Measurements from ENCODE around the gene SPOCK1. TPM values are rescaled to one million over a fixed set of nuclear protein-coding genes. Genes with fewer than 3 reads are reported as not detected.

SPOCK1 gene
- total RNA-seq, 2 experiments from 2014 or later: 0.42 TPM; not detected in 1

DNA sequence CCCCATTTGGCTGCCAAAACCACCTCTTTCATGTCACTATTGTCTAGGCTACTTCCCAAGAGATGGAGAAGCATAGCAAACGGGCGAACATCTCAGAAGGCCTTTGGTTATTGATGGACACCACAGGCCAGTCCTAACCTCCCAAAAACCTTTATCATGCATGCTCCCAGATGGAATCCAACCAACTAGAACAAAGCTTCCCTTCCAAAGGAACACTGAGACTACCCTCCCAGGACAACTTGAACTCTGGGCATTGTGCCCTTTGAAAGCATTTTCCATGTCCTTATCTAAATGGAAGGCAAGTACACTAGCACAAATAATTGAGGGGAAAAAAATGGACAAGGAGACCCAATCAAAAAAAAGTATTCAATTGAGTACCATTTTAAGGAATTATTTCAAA is 65.6 kb downstream of the SPOCK1 start:
- CTCF ChIA-PET: no interaction called here
- Mint-ChIP-seq H3K9me3 (no peaks in the 10 kb centered on the region), H3K4me3 (no peak overlapping the region)

DNA sequence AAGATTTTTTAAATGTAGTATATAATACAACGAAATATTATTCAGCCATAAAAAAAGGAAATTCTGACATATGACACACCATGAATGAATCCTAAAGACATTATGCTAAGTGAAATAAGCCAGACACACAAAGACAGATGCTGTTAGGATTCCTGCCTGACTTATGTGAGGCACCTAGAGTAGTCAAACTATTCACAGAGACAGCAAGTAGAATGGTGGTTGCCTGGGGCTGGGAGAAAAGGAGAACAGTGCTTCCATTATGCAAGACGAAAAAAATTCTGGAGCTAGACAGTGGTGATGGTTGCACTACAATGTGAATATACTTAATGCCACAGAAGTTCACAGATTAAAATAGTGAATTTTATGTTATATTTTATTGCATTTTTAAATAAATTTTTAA is 66.8 kb downstream of the SPOCK1 start:
- Mint-ChIP-seq H3K4me3 (no peak overlapping the region), H3K9me3 (no peaks in the 10 kb centered on the region), H3K36me3 (ENCODE audit: low read depth) (no peaks in the 10 kb centered on the region), H3K27me3 (ENCODE audit: low read depth) (peaks cover 3% of the 10 kb centered on the region), H3K27ac (no peak overlapping the region), H3K4me1 (ENCODE audit: low read depth) (no peaks in the 10 kb centered on the region)
- no peak for DNase-seq
- CTCF ChIA-PET: no interaction called here
- intact Hi-C loops (cut with micrococcal nuclease): no loop called here

More for the DNA sequence above, 65.6 kb downstream of the SPOCK1 start:
- intact Hi-C loops (cut with micrococcal nuclease): no loop called here
- H3K27ac Mint-ChIP-seq: no peak overlapping the region
- peaks cover 3% of the 10 kb centered on the region for H3K27me3 Mint-ChIP-seq (ENCODE audit: low read depth)
- H3K36me3 Mint-ChIP-seq (ENCODE audit: low read depth): no peaks in the 10 kb centered on the region
- no peak for DNase-seq
- H3K4me1 Mint-ChIP-seq (ENCODE audit: low read depth): no peaks in the 10 kb centered on the region

DNA sequence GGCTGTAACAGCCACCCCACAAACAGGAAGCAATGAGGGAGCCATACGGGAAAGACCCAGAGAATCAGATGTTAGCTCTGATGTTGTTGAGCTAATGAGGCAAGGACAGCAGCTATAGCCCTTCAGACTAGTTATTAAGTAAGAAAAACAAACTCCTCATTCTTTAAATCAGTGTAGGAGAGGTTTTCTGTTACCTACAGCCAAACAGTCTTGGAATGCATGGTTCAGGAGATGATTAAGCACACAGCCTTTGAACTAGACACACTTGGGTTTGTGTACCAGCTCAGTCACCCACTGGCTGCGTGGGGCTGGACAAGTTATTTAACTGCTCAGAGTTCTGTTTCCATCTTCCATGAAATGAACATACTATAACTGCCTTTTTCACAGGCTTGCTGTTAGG is 68.1 kb downstream of the SPOCK1 start:
- CTCF ChIA-PET: no interaction called here
- DNase-seq: no peak
- H3K9me3 Mint-ChIP-seq: no peaks in the 10 kb centered on the region
- H3K36me3 Mint-ChIP-seq (ENCODE audit: low read depth): no peaks in the 10 kb centered on the region
- H3K4me3 Mint-ChIP-seq: no peak overlapping the region
- H3K27me3 Mint-ChIP-seq (ENCODE audit: low read depth): peaks cover 3% of the 10 kb centered on the region
- H3K27ac Mint-ChIP-seq: no peak overlapping the region
- no peaks in the 10 kb centered on the region for H3K4me1 Mint-ChIP-seq (ENCODE audit: low read depth)
- intact Hi-C loops (cut with micrococcal nuclease): no loop called here

DNA sequence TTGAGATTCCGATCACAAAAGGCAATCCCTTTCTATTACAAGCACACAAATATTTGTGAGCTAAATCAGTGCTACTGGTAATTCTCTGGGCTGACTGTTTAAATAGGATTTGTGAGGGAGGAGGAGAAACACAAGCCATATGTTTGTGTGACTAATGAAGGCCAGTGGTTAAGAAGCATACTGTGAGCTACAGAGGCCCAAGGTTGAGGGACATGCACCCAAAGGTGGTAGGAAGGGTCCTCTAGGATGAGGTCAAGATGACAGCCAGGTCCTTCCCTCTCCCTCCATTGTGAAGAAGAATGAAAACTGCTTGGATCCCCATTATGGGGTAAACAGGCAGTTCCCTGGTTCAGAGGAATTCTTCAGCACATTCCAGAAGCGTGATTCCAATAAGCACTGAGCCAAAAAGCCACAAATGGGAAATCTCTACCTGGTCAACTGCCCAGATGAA is 83.9 kb downstream of the SPOCK1 start:
- DNase-seq: no peak
- H3K9me3 Mint-ChIP-seq: peaks cover 10% of the 10 kb centered on the region
- CTCF ChIA-PET: no interaction called here
- H3K4me1 Mint-ChIP-seq (ENCODE audit: low read depth): no peaks in the 10 kb centered on the region
- intact Hi-C loops (cut with micrococcal nuclease): no loop called here
- no peaks in the 10 kb centered on the region for H3K36me3 Mint-ChIP-seq (ENCODE audit: low read depth)
- no peak overlapping the region for H3K27ac Mint-ChIP-seq
- H3K4me3 Mint-ChIP-seq: no peak overlapping the region
- H3K27me3 Mint-ChIP-seq (ENCODE audit: low read depth): no peaks in the 10 kb centered on the region

DNA sequence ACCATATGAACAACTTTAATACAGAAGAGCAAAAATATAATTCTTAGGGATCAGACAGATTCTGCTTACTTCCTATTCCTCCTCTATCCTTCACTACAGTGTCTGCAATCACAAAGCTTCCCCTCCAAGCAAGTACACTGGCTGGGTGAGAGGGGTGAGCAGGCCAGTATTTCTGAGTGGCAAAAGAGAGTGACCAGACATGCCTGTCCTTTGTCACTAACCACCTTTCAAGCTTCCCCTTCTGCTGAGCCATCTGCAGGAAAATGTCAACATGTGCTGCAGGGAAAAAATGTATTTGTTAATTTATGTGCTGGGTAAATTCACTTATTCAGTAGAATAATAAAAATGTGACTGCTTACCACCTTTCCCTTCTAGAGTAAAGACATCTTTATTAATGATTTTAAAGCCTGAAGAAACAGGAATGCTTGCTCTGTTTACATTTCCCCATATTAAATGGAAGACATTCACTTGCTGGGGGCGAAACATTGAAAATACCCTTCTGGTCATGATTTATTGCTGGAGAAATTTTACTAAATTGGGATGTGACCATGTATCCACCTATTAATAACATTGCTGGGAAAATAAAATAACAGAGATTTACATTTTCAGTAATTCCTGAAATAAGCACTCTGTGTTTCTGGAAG is 84.9 kb downstream of the SPOCK1 start:
- H3K4me3 Mint-ChIP-seq: no peak overlapping the region
- no peaks in the 10 kb centered on the region for H3K4me1 Mint-ChIP-seq (ENCODE audit: low read depth)
- H3K36me3 Mint-ChIP-seq (ENCODE audit: low read depth): no peaks in the 10 kb centered on the region
- H3K27ac Mint-ChIP-seq: no peak overlapping the region
- intact Hi-C loops (cut with micrococcal nuclease): no loop called here
- H3K27me3 Mint-ChIP-seq (ENCODE audit: low read depth): no peaks in the 10 kb centered on the region
- H3K9me3 Mint-ChIP-seq: peaks cover 10% of the 10 kb centered on the region
- DNase-seq: no peak
- CTCF ChIA-PET: no interaction called here

DNA sequence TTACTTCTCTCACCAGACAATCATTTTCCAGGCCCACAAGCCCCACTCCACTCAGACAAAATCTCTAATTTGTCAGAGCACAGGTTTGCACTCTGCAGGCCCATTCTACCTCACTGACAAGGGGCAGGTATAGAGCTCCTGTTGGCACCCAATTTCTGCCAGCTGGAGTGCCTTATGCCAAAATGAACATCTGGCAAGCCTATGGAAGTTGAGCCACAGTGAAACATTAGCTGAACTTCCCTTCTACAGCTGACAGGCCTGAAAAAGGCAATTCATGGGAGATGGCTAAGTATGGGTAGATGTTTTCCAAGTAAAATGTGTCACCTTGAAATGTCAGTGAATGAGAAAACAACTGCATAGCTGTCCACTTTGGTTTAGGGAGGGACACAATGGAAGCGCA is 87.0 kb downstream of the SPOCK1 start:
- no peaks in the 10 kb centered on the region for H3K36me3 Mint-ChIP-seq (ENCODE audit: low read depth)
- no peak overlapping the region for H3K4me3 Mint-ChIP-seq
- no peaks in the 10 kb centered on the region for H3K4me1 Mint-ChIP-seq (ENCODE audit: low read depth)
- CTCF ChIA-PET: no interaction called here
- H3K9me3 Mint-ChIP-seq: peaks cover 7% of the 10 kb centered on the region
- H3K27me3 Mint-ChIP-seq (ENCODE audit: low read depth): no peaks in the 10 kb centered on the region
- intact Hi-C loops (cut with micrococcal nuclease): no loop called here
- no peak for DNase-seq
- H3K27ac Mint-ChIP-seq: no peak overlapping the region

DNA sequence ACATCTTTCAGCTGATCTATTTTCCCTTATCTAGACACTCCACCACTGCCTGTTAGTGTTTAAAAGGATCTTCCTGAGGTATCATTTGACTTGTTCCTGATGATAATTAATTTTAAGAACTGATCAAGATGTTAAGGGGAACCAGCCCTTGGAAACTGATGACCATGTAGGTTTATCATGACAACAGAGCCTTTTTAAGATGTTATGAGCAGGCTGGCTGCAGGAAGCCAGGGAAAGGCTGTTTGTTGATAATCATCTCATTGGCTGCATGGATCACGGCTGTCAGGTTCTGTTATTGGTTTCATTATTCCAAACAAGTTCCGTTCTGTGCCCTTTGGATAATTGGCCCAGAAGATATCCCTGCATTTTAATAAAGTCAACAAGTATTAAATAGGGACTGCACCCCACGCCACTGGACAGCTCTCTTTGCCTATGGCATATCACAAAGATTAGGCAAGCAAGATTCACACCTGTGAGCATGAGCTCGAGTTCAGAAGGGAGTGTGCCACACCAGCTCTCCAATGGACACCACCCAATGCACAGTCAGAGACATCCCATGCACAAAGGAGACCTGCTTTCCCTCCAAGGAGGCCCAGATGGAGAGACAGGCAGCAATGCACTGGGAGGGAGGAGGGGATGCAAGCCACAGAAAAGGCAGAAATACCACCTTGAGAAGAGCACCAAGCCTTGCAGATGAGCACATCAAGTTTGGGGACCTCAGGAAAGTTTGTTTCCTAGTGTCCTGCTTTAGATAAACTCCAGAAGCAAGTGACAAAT is 88.7 kb downstream of the SPOCK1 start:
- no peaks in the 10 kb centered on the region for H3K27me3 Mint-ChIP-seq (ENCODE audit: low read depth)
- H3K27ac Mint-ChIP-seq: no peak overlapping the region
- DNase-seq: no peak
- H3K36me3 Mint-ChIP-seq (ENCODE audit: low read depth): no peaks in the 10 kb centered on the region
- no peaks in the 10 kb centered on the region for H3K4me1 Mint-ChIP-seq (ENCODE audit: low read depth)
- H3K4me3 Mint-ChIP-seq: no peak overlapping the region
- intact Hi-C loops (cut with micrococcal nuclease): no loop called here
- H3K9me3 Mint-ChIP-seq: peaks cover 2% of the 10 kb centered on the region
- CTCF ChIA-PET: interaction anchor here (1.0 kb wide), 1 partner anchor 11 kb away, joined by 3 read pairs; no protein-coding TSS in a partner anchor

DNA sequence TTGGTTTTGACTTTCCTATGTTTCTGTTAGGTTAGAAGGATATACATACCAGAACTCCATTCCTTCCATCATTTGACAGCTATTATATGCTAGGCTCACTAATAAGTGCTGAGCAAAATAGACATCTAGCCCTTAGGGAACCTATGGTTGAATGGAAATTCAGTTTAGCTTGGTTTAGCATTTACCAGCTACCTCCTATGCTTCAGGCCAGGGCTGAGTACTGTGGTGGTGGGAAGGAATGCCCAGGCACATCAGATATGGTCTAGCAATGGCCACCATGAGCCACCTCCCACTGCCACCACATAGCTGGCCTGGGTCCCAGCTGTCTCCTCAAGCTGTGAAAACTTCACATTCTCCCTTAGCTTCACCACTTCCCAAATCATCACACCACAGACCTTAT is 89.4 kb downstream of the SPOCK1 start:
- CTCF ChIA-PET: interaction anchor here (1.0 kb wide), 1 partner anchor 10 kb away, joined by 3 read pairs; no protein-coding TSS in a partner anchor
- H3K4me1 Mint-ChIP-seq (ENCODE audit: low read depth): no peaks in the 10 kb centered on the region
- no peak for DNase-seq
- H3K27me3 Mint-ChIP-seq (ENCODE audit: low read depth): no peaks in the 10 kb centered on the region
- no peaks in the 10 kb centered on the region for H3K36me3 Mint-ChIP-seq (ENCODE audit: low read depth)
- H3K9me3 Mint-ChIP-seq: no peaks in the 10 kb centered on the region
- no peak overlapping the region for H3K4me3 Mint-ChIP-seq
- no peak overlapping the region for H3K27ac Mint-ChIP-seq
- intact Hi-C loops (cut with micrococcal nuclease): no loop called here

DNA sequence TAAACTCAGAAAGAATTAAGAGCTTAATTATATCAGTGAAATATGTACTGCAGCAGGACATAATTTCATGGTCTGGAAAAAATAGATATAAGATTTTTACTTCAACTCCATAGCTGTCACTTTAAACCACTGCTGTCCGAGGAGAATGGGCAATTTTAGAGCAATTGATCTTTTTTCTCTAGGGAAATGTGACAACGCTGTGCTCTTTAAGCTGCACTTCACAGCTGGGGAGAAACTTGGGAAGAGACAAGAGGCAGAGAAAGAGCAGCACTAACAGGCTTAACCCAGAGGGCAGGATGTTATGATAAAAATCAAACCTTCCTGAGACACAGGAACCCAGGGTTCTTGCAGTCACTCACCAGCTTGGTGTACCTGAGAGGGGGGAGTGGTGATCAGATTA is 92.0 kb downstream of the SPOCK1 start:
- Mint-ChIP-seq H3K4me3 (no peak overlapping the region), H3K27me3 (ENCODE audit: low read depth) (no peaks in the 10 kb centered on the region), H3K9me3 (no peaks in the 10 kb centered on the region), H3K36me3 (ENCODE audit: low read depth) (no peaks in the 10 kb centered on the region), H3K4me1 (ENCODE audit: low read depth) (no peaks in the 10 kb centered on the region), H3K27ac (no peak overlapping the region)
- intact Hi-C loops (cut with micrococcal nuclease): no loop called here
- DNase-seq: no peak
- CTCF ChIA-PET: no interaction called here

DNA sequence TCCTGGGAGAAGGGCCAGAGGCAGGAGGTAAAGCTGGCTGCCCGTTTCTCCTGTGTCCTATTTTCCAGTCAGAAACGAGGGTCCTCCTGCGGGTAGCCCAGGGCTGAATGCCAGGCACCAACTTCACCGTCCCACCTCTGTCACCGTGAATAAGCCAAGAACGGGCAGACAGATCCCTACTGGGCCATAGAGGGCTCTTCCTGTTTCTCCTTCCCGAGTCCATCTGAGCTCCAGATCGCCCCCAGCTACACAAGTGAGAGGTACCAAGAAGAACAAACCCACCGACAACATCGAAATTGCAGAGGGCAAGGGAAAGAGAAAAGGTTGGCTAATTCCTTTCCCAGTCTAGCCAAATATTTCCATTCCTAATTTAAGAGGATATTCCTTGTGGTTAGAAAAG is 93.7 kb downstream of the SPOCK1 start:
- CTCF ChIA-PET: interaction anchor here (0.7 kb wide), 1 partner anchor 94 kb away, joined by 3 read pairs; the partner anchor contains the start of gene SPOCK1
- intact Hi-C loops (cut with micrococcal nuclease): no loop called here

DNA sequence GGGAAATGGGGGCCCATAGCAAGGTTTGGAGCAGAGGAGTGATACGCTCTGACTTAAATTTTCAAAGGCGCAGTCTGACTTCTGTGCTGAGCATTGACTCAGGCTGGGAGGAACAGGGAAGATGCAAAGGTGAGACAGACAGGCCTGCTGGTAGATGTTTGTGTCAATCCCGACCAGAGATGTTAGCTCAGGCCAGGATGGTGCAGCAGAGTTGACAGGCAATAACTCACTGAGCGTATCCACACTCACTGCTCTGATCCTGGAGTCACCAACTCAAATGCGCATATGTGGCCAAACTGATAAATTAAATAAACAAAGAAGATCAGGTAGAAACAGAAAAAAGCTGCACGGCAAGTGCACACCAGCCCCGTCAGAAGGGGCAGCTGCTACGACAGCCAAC is 95.3 kb downstream of the SPOCK1 start:
- no peaks in the 10 kb centered on the region for H3K36me3 Mint-ChIP-seq (ENCODE audit: low read depth)
- H3K27ac Mint-ChIP-seq: no peak overlapping the region
- no peak for DNase-seq
- peaks cover 2% of the 10 kb centered on the region for H3K27me3 Mint-ChIP-seq (ENCODE audit: low read depth)
- intact Hi-C loops (cut with micrococcal nuclease): no loop called here
- H3K9me3 Mint-ChIP-seq: no peaks in the 10 kb centered on the region
- H3K4me3 Mint-ChIP-seq: no peak overlapping the region
- CTCF ChIA-PET: interaction anchor here (0.7 kb wide), 2 partner anchors 83 to 960 kb away, joined by 3 to 5 read pairs; no protein-coding TSS in a partner anchor
- H3K4me1 Mint-ChIP-seq (ENCODE audit: low read depth): no peaks in the 10 kb centered on the region

More for the DNA sequence above, 93.7 kb downstream of the SPOCK1 start:
- H3K27ac Mint-ChIP-seq: no peak overlapping the region
- H3K4me3 Mint-ChIP-seq: no peak overlapping the region
- H3K27me3 Mint-ChIP-seq (ENCODE audit: low read depth): peaks cover 2% of the 10 kb centered on the region
- H3K36me3 Mint-ChIP-seq (ENCODE audit: low read depth): no peaks in the 10 kb centered on the region
- no peaks in the 10 kb centered on the region for H3K9me3 Mint-ChIP-seq
- no peaks in the 10 kb centered on the region for H3K4me1 Mint-ChIP-seq (ENCODE audit: low read depth)
- DNase-seq: no peak

DNA sequence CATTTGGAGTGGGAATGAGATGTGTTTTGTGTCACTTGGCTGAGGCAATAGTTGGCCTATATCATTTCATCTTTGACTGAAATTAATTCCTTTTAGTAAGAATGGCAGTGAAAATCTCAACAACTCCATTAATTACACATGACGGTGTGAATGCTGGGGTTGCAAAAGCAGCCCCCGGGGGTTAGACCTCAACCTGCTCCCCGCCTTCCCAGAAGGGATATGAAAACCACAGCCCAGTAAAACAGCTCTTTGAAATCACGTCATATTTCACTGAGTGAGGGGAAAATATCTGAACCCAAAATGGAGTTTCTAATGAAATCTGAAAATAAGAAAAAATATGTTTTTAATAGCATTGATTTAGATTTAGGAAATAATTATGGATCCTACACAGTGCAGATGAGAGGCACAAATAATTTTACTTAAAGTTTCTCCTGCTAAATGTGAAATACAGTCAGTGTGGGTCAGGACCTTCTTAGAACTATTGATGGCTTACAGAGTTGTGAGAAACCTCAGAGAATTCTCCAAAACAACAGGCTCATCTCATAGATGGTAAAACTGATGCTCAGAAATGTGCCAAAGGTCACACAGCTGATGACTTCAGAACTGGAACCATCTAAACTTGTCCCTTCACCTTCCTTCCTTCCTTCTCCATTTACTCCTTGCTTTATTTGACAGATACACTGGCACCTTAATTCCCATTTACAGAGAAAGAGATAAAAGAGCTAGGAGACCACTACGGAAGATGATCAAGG is 96.5 kb downstream of the SPOCK1 start:
- H3K36me3 Mint-ChIP-seq (ENCODE audit: low read depth): no peaks in the 10 kb centered on the region
- H3K4me1 Mint-ChIP-seq (ENCODE audit: low read depth): no peaks in the 10 kb centered on the region
- H3K9me3 Mint-ChIP-seq: no peaks in the 10 kb centered on the region
- intact Hi-C loops (cut with micrococcal nuclease): no loop called here
- H3K27me3 Mint-ChIP-seq (ENCODE audit: low read depth): peaks cover 2% of the 10 kb centered on the region
- H3K27ac Mint-ChIP-seq: no peak overlapping the region
- no peak for DNase-seq
- CTCF ChIA-PET: interaction anchor here (0.6 kb wide), 1 partner anchor 1819 kb away, joined by 4 read pairs; no protein-coding TSS in a partner anchor
- no peak overlapping the region for H3K4me3 Mint-ChIP-seq
